HepG2 (cell line): ENCODE data around the gene SHISA9. TPM values are rescaled to one million over a fixed set of nuclear protein-coding genes. Genes with fewer than 3 reads are reported as not detected.

Experiments used
- ATAC-seq: fragments of 200-7000 bp; cut with Tn5 transposase; 3 replicates; pipeline ENCODE4 v1.9.1; 2020; ENCODE audit warnings: mild to moderate bottlenecking, moderate library complexity
- BruUV-seq: library from RNA; stranded (reverse); fragments of 400-500 nt; replicated peaks from 2 replicates; lab custom pipeline; 2021; lab: Mats Ljungman, UMichigan
- CTCF ChIA-PET: fragments of 300-600 bp; formaldehyde crosslinking; extraction: SDS; loops from one replicate; lab custom pipeline; 2021; ENCODE audit warnings: low total read pairs, inconsistent platforms, low intra/inter-chr PET ratio; lab: Yijun Ruan, JAX
- POLR2A ChIA-PET: fragments of 350-600 bp; sonication (Branson Sonifier 250); formaldehyde crosslinking; loops from one replicate; lab custom pipeline; 2020; ENCODE audit warnings: antibody characterized with exemption, inconsistent platforms; lab: Yijun Ruan, JAX
- DNase-seq: peaks from one replicate; pipeline ENCODE4 v3.0.0-alpha.2; 2015; ENCODE audit warnings: low spot score
- FAIRE-seq: peaks from 3 replicates; lab custom pipeline; 2011; peaks lifted over from hg19 to GRCh38; lab: Jason Lieb, UNC
- H2AFZ ChIP-seq: one replicate; pipeline ENCODE4 v1.6.1; 2011; ENCODE audit warnings: low read length, inconsistent platforms
- H3K27ac ChIP-seq: fragments of 300-600 bp; 3 replicates; pipeline ENCODE4 v1.8.0; 2011; ENCODE audit warnings: mixed run types, mild to moderate bottlenecking, mixed read lengths, low read length, inconsistent platforms; ENCODE audit not compliant: insufficient read depth; ENCODE audit errors: extremely low read length
- H3K27me3 ChIP-seq, 2 experiments: fragments of 200-600 bp in 1 of 2; 2 replicates in 1 of 2; 3 replicates in 1 of 2; pipeline versions ENCODE4 v1.6.0 to v1.8.0; 2011; ENCODE audit warnings: low read length in 2 of 2, mild to moderate bottlenecking in 2 of 2, moderate library complexity in 2 of 2, inconsistent platforms in 1 of 2; ENCODE audit not compliant: insufficient read depth in 2 of 2, control insufficient read depth in 1 of 2
- H3K36me3 ChIP-seq, 2 experiments: fragments of 200-600 bp in 1 of 2; replicated peaks in 1 of 2; 2 replicates in 1 of 2; 3 replicates in 1 of 2; pipeline versions ENCODE4 v1.5.1 to v1.8.0; 2011; ENCODE audit warnings: low read length in 2 of 2, inconsistent platforms in 1 of 2; ENCODE audit not compliant: insufficient read depth in 2 of 2, control insufficient read depth in 1 of 2
- H3K4me1 ChIP-seq: 2 replicates; pipeline ENCODE4 v1.5.1; 2012; ENCODE audit warnings: low read length, inconsistent platforms; ENCODE audit not compliant: insufficient read depth
- H3K4me2 ChIP-seq: 2 replicates; pipeline ENCODE4 v1.6.0; 2011; ENCODE audit warnings: low read depth, low read length, inconsistent platforms
- H3K4me3 ChIP-seq, 3 experiments: fragments of 200-600 bp in 1 of 3; sonication (generic), shearing (Covaris generic) in 1 of 3; replicated peaks in 1 of 3; 2 replicates each; pipeline ENCODE4 v1.5.1; 2011 to 2016; ENCODE audit warnings: low read length in 3 of 3, inconsistent platforms in 2 of 3, low read depth in 2 of 3, mild to moderate bottlenecking in 2 of 3, control low read depth in 1 of 3, mixed read lengths in 1 of 3; ENCODE audit not compliant: insufficient read depth in 1 of 3
- H3K79me2 ChIP-seq: one replicate; pipeline ENCODE4 v1.6.1; 2011; ENCODE audit warnings: low read length, inconsistent platforms; ENCODE audit not compliant: insufficient read depth
- H3K9ac ChIP-seq: 2 replicates; pipeline ENCODE4 v1.6.0; 2011; ENCODE audit warnings: mild to moderate bottlenecking, low read depth, low read length, inconsistent platforms; ENCODE audit not compliant: insufficient read depth
- H3K9me3 ChIP-seq: 2 replicates; pipeline ENCODE4 v1.5.1; 2012; ENCODE audit warnings: mild to moderate bottlenecking, low read length
- H4K20me1 ChIP-seq: 2 replicates; pipeline ENCODE4 v1.6.0; 2011; ENCODE audit warnings: inconsistent platforms, mild to moderate bottlenecking, low read length, moderate library complexity; ENCODE audit not compliant: insufficient read depth
- HHEX ChIP-seq: IDR thresholded peaks from 2 replicates; pipeline ENCODE4 v1.6.1; 2016; ENCODE audit warnings: control low read depth
- HNRNPL ChIP-seq: fragments of 200-400 bp; formaldehyde crosslinking; IDR thresholded peaks from 2 replicates; pipeline ENCODE4 v1.6.1; 2017; ENCODE audit warnings: mild to moderate bottlenecking, low read depth, low read length
- JUND ChIP-seq: sonication (generic); formaldehyde crosslinking; IDR thresholded peaks from 2 replicates; pipeline ENCODE4 v1.8.0; 2022; ENCODE audit warnings: mild to moderate bottlenecking, missing genetic modification reagents
- KAT8 ChIP-seq: IDR thresholded peaks from 2 replicates; pipeline ENCODE4 v1.6.1; 2016; ENCODE audit warnings: missing genetic modification reagents, missing compliant biosample characterization
- MAFK ChIP-seq, 2 experiments: IDR thresholded peaks in 1 of 2; conservative IDR thresholded peaks in 1 of 2; 2 replicates each; pipeline ENCODE4 v1.6.1; 2011; ENCODE audit warnings: improper control_type of control experiment in 2 of 2, low read length in 2 of 2
- MIXL1 ChIP-seq: IDR thresholded peaks from 2 replicates; pipeline ENCODE4 v1.6.1; 2016
- NFE2L2 ChIP-seq: fragments of 150-350 bp; IDR thresholded peaks from 2 replicates; pipeline ENCODE4 v1.6.1; 2014; ENCODE audit warnings: low read length
- RBAK ChIP-seq: sonication (generic); formaldehyde crosslinking; IDR thresholded peaks from 2 replicates; pipeline ENCODE4 v1.5.1; 2020; ENCODE audit warnings: mild to moderate bottlenecking, missing genetic modification reagents
- RCOR2 ChIP-seq: IDR thresholded peaks from 2 replicates; pipeline ENCODE4 v1.6.1; 2016; ENCODE audit warnings: missing biosample characterization, missing genetic modification reagents
- SCMH1 ChIP-seq: sonication (generic); formaldehyde crosslinking; IDR thresholded peaks from 2 replicates; pipeline ENCODE4 v1.9.0; 2021; ENCODE audit warnings: missing genetic modification reagents, mild to moderate bottlenecking, borderline replicate concordance
- ZNF737 ChIP-seq: sonication (generic); formaldehyde crosslinking; IDR thresholded peaks from 2 replicates; pipeline ENCODE4 v1.5.0; 2020; ENCODE audit warnings: missing genetic modification reagents, mild to moderate bottlenecking, borderline replicate concordance
- ZNF790 ChIP-seq: sonication (generic); formaldehyde crosslinking; IDR thresholded peaks from 2 replicates; pipeline ENCODE4 v1.8.0; 2022; ENCODE audit warnings: missing genetic modification reagents, mild to moderate bottlenecking, borderline replicate concordance
- ZNF792 ChIP-seq: IDR thresholded peaks from 2 replicates; pipeline ENCODE4 v1.6.1; 2016
- WGBS: methylation state at CpG from one replicate; pipeline ENCODE4 v1.1.6; 2017; ENCODE audit warnings: low lambda C conversion rate; 5-methylcytosine and 5-hydroxymethylcytosine counted together
- in situ Hi-C: cut with HindIII; loops from 2 replicates; pipeline ENCODE4 v1.10.0; 2017; ENCODE audit warnings: low pct_unique_long_range_greater_than_20kb; ENCODE audit not compliant: extremely low pct_ligation_motif_present
- intact Hi-C: fragments of 100-400 bp; cut with micrococcal nuclease; formaldehyde crosslinking; loops from one replicate; pipeline ENCODE4 v1.10.0; 2022; ENCODE audit not compliant: unreplicated experiment
- polyA plus RNA-seq, 8 experiments: library from polyadenylated mRNA; depleted of rRNA in 3 of 8; stranded (reverse) in 7 of 8; unstranded in 1 of 8; fragments of >200 nt; fragmentation: Illumina TruSeq in 4 of 8; extraction: Trizol in 4 of 8; gene quantifications; 2 replicates each; pipeline versions ENCODE4 v1.2.1 to v1.2.3, GENCODE V29; 2011 to 2016; ENCODE audit warnings: low read depth in 4 of 8, missing spikeins in 1 of 8, mixed read lengths in 1 of 8; ENCODE audit not compliant: insufficient read depth in 1 of 8
- total RNA-seq, 5 experiments: library from RNA; depleted of rRNA; stranded (reverse); fragments of >200 nt; fragmentation: Illumina TruSeq; extraction: Trizol; gene quantifications; 2 replicates each; pipeline ENCODE4 v1.2.3, GENCODE V29; 2016; ENCODE audit warnings: low read depth in 1 of 5

SHISA9 gene
- total and polyA plus RNA-seq, 2 of the 13 experiments (the other 11 are each of a cell fraction or from before 2014, with no cell fraction given), result 0.01 TPM; not detected in 1

DNA sequence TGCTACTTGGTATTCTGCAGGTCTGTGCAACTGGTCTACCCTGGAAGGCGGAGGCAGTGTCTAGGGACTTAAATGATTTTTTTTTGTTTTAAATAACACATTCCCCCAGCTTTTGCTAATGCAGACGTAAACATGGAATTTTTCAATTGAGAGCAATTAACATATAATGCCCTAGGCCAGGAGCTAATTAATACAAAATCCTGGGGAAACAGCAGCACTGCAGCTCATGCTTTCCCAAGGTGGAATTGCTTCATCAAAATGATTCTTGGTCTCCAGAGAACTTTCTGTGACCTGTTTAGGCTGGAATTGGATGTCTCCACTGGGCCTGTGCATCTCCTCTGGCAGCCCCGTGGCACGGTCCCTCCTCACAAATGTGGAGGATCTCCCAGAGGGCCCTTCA, 50.6 kb downstream of the SHISA9 start:
- FAIRE-seq, result no peak
- no peak overlapping the region for H3K27ac ChIP-seq
- peaks cover 0 to 7% of the 10 kb centered on the region in 2 experiments; a peak in 2 of 5 replicates for H3K27me3 ChIP-seq
- intact Hi-C loops, result no loop called here
- WGBS, result 20% methylated on average over 4 of the region's 4 CpGs
- no peaks in the 10 kb centered on the region for H3K9me3 ChIP-seq
- ChIA-PET CTCF (no interaction called here), POLR2A (no interaction called here)
- no TSS peak for BruUV-seq
- no peaks in the 10 kb centered on the region for H3K4me1 ChIP-seq
- TF ChIP-seq ZNF792 (CRISPR knock-in tag) (no peak), HNRNPL (no peak), ZNF737 (CRISPR knock-in tag) (no peak), KAT8 (CRISPR knock-in tag) (no peak), SCMH1 (no peak), MIXL1 (no peak), JUND (no peak), HHEX (no peak)
- H3K4me3 ChIP-seq, result no peak overlapping the region
- no peaks in the 10 kb centered on the region for H4K20me1 ChIP-seq
- H2AFZ ChIP-seq, result no peak overlapping the region
- H3K36me3 ChIP-seq, result no peaks in the 10 kb centered on the region
- no peak overlapping the region for H3K9ac ChIP-seq
- H3K79me2 ChIP-seq, result no peaks in the 10 kb centered on the region
- no peak for DNase-seq
- H3K4me2 ChIP-seq, result no peak overlapping the region
- in situ Hi-C loops, result no loop called here
- no peak for ATAC-seq

DNA sequence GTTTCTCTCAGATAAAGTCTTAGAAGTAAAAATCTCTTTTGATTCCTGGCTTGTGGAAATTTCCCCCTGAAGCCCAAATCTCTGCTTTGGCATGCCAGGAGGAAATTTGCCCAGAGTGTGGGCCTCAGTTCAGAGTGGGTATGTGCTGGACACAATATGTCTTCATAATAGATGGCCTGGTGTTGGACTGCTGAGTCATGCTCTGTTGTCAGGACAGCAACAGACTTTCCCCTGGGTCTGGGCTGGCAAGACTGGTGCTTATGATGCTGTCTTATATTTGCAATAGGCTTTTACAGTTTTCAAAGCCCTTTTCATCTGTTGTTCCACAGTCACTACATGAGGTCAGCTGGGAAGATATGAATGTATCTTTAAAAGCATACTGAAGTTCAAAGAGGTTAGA, 57.0 kb downstream of the SHISA9 start:
- BruUV-seq, result no TSS peak
- ATAC-seq (no peak), DNase-seq (no peak), FAIRE-seq (no peak)
- ChIA-PET CTCF (no interaction called here), POLR2A (no interaction called here)
- Histone ChIP-seq H4K20me1 (no peaks in the 10 kb centered on the region), H3K36me3 (no peaks in the 10 kb centered on the region), H3K4me1 (no peaks in the 10 kb centered on the region), H3K4me3 (no peak overlapping the region), H3K27me3 (peaks cover 0 to 5% of the 10 kb centered on the region in 2 experiments; a peak in 1 of 5 replicates), H3K4me2 (no peak overlapping the region), H3K9me3 (no peaks in the 10 kb centered on the region), H2AFZ (no peak overlapping the region), H3K27ac (no peak overlapping the region), H3K9ac (no peak overlapping the region), H3K79me2 (no peaks in the 10 kb centered on the region)
- TF ChIP-seq MAFK (conservative IDR thresholded peaks at IDR 0.05 in 1 of 2, IDR thresholded peaks at IDR 0.05 in 1 of 2; ENCODE audit: low read length in 2 of 2) (0 out of 4 replicates have a peak, but pooled peaks of 1 of the 2 experiments have one; percentile 33), RBAK (CRISPR knock-in tag) (no peak), ZNF790 (CRISPR knock-in tag) (no peak), RCOR2 (CRISPR knock-in tag) (no peak), NFE2L2 (peak; percentile 82)
- in situ Hi-C loops (no loop called here), intact Hi-C loops (no loop called here)
